Transverse colon (tissue), 3 donors: ENCODE measurements around the gene AP5M1.

Experiments used
- EP300 ChIP-seq: sonication (generic); formaldehyde crosslinking; IDR thresholded peaks from one replicate; pipeline ENCODE4 v1.6.1; 2017; ENCODE audit warnings: antibody characterized with exemption, low read depth
- TF ChIP-seq, protein P1 (sequence below), 5 experiments: fragments of 200-600 bp in 3 of 5; fragments of 450-650 bp in 2 of 5; sonication (generic) in 3 of 5; IDR thresholded peaks; 1 replicate in 2 of 5; 2 replicates in 3 of 5; pipeline ENCODE4 v1.5.1; 2016 to 2017; ENCODE audit warnings: antibody characterized with exemption in 5 of 5, inconsistent platforms in 3 of 5, mild to moderate bottlenecking in 2 of 5, moderate library complexity in 1 of 5

DNA sequence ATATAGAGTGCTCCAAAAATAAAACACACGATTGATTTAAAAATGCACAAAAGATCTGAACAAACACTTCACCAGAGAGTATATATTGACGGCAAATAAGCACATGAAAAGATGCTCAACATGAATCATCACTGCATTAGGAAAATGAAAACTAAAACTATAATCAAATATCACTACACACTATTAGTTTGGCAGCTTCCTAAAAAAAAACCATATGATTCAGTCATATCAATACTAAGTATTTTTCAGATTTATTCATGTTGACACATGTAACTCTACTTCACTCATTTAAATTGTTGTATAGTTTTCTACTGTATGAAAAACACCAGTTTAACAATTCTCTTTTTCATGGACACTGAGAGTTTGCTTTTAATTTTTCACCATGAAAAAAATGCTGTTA is 41.7 kb upstream of the AP5M1 start:
- no peak for TF ChIP-seq EP300
- TF ChIP-seq, protein P1, sequence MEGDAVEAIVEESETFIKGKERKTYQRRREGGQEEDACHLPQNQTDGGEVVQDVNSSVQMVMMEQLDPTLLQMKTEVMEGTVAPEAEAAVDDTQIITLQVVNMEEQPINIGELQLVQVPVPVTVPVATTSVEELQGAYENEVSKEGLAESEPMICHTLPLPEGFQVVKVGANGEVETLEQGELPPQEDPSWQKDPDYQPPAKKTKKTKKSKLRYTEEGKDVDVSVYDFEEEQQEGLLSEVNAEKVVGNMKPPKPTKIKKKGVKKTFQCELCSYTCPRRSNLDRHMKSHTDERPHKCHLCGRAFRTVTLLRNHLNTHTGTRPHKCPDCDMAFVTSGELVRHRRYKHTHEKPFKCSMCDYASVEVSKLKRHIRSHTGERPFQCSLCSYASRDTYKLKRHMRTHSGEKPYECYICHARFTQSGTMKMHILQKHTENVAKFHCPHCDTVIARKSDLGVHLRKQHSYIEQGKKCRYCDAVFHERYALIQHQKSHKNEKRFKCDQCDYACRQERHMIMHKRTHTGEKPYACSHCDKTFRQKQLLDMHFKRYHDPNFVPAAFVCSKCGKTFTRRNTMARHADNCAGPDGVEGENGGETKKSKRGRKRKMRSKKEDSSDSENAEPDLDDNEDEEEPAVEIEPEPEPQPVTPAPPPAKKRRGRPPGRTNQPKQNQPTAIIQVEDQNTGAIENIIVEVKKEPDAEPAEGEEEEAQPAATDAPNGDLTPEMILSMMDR (IDR thresholded peaks at IDR 0.05), result no peak
